Cardiac muscle cell (in vitro differentiated cells and primary cell): Measurements from ENCODE around the gene PTPN14. TPM values are rescaled to one million over a fixed set of nuclear protein-coding genes. Genes with fewer than 3 reads are reported as not detected.

Experiments used
- DNase-seq, 2 donors: peaks; one replicate each; pipeline versions ENCODE4 v3.0.0 to v3.0.0-alpha.2; 2010 to 2017; ENCODE audit warnings: low read depth in 1 of 2, low spot score in 1 of 2
- H3K27ac ChIP-seq: fragments of 200-600 bp; sonication (generic); 2 replicates; pipeline ENCODE4 v1.5.1; 2016
- H3K27me3 ChIP-seq: fragments of 200-600 bp; sonication (generic); 2 replicates; pipeline ENCODE4 v1.6.0; 2016; ENCODE audit warnings: control low read depth
- H3K36me3 ChIP-seq: fragments of 200-600 bp; sonication (generic); 2 replicates; pipeline ENCODE4 v1.5.1; 2016; ENCODE audit warnings: control low read depth
- H3K4me1 ChIP-seq: fragments of 200-600 bp; sonication (generic); 2 replicates; pipeline ENCODE4 v1.8.1; 2017; ENCODE audit warnings: low read depth, mild to moderate bottlenecking, mixed run types
- H3K4me3 ChIP-seq: fragments of 200-600 bp; sonication (generic); 2 replicates; pipeline ENCODE4 v1.5.1; 2016; ENCODE audit warnings: mild to moderate bottlenecking
- H3K9me3 ChIP-seq: fragments of 200-600 bp; sonication (generic); 2 replicates; pipeline ENCODE4 v1.5.1; 2017; ENCODE audit warnings: low read depth, mild to moderate bottlenecking, control low read depth
- CTCF ChIP-seq: IDR thresholded peaks from 2 replicates; pipeline ENCODE4 v1.5.1; 2012; ENCODE audit warnings: low read depth, mild to moderate bottlenecking, low read length
- polyA plus RNA-seq: library from polyadenylated mRNA; unstranded; fragments of >200 nt; fragmentation: Nextera tagmentation; extraction: Ambion mirVana; gene quantifications from 2 replicates; pipeline ENCODE4 v1.2.1, GENCODE V29; 2016
- total RNA-seq: library from RNA; depleted of rRNA; stranded (reverse); fragments of >200 nt; gene quantifications from 2 replicates; pipeline ENCODE4 v1.2.3, GENCODE V29; 2016

Gene PTPN14
- total and polyA plus RNA-seq, 2 experiments from 2014 or later, result 4.6 to 5.4 TPM

- peak in 1 of 2 donors; percentile 74 for DNase-seq
- Histone ChIP-seq H3K4me1 (no peaks in the 10 kb centered on the region), H3K36me3 (no peaks in the 10 kb centered on the region), H3K9me3 (no peaks in the 10 kb centered on the region), H3K27ac (no peak overlapping the region), H3K27me3 (no peaks in the 10 kb centered on the region), H3K4me3 (no peak overlapping the region)
- TF ChIP-seq CTCF, result no peak
Measured at GRCh38 chr1:214427871-214428277, 123.5 kb downstream of the PTPN14 start.

- no peaks in the 10 kb centered on the region for H3K4me1 ChIP-seq
- no peaks in the 10 kb centered on the region for H3K9me3 ChIP-seq
- no peak overlapping the region for H3K27ac ChIP-seq
- H3K36me3 ChIP-seq, result no peaks in the 10 kb centered on the region
- no peak for TF ChIP-seq CTCF
- no peak for DNase-seq
- no peak overlapping the region for H3K4me3 ChIP-seq
- no peaks in the 10 kb centered on the region for H3K27me3 ChIP-seq
Measured at GRCh38 chr1:214426426-214426812, 125.0 kb downstream of the PTPN14 start.

GRCh38 chr1:214425716-214426425 is 125.5 kb downstream of the PTPN14 start:
- H3K4me1 ChIP-seq, result no peaks in the 10 kb centered on the region
- TF ChIP-seq CTCF, result no peak
- H3K27me3 ChIP-seq, result no peaks in the 10 kb centered on the region
- no peak for DNase-seq
- no peaks in the 10 kb centered on the region for H3K9me3 ChIP-seq
- no peak overlapping the region for H3K4me3 ChIP-seq
- H3K36me3 ChIP-seq, result no peaks in the 10 kb centered on the region
- no peak overlapping the region for H3K27ac ChIP-seq

GRCh38 chr1:214425101-214425500 is 126.3 kb downstream of the PTPN14 start:
- Histone ChIP-seq H3K27me3 (no peaks in the 10 kb centered on the region), H3K9me3 (no peaks in the 10 kb centered on the region), H3K4me3 (no peak overlapping the region), H3K27ac (no peak overlapping the region), H3K36me3 (no peaks in the 10 kb centered on the region), H3K4me1 (no peaks in the 10 kb centered on the region)
- no peak for TF ChIP-seq CTCF
- no peak for DNase-seq

GRCh38 chr1:214423045-214423444 is 128.4 kb downstream of the PTPN14 start:
- no peak overlapping the region for H3K4me3 ChIP-seq
- no peak for TF ChIP-seq CTCF
- no peaks in the 10 kb centered on the region for H3K9me3 ChIP-seq
- no peak overlapping the region for H3K27ac ChIP-seq
- H3K36me3 ChIP-seq, result no peaks in the 10 kb centered on the region
- H3K27me3 ChIP-seq, result no peaks in the 10 kb centered on the region
- peaks cover 10% of the 10 kb centered on the region for H3K4me1 ChIP-seq
- DNase-seq, result no peak
